GM19372 (cell line): ENCODE results near the gene FAM229B.

Experiments used
- ATAC-seq: cut with Tn5 transposase; IDR thresholded peaks from one replicate; pipeline ENCODE4 v1.9.1; 2021; ENCODE audit warnings: mild to moderate bottlenecking, low read depth, moderate library complexity; ENCODE audit not compliant: unreplicated experiment

Gene FAM229B

GRCh38 chr6:112130878-112131277, 43.5 kb downstream of the FAM229B start:
- no peak for ATAC-seq

DNA sequence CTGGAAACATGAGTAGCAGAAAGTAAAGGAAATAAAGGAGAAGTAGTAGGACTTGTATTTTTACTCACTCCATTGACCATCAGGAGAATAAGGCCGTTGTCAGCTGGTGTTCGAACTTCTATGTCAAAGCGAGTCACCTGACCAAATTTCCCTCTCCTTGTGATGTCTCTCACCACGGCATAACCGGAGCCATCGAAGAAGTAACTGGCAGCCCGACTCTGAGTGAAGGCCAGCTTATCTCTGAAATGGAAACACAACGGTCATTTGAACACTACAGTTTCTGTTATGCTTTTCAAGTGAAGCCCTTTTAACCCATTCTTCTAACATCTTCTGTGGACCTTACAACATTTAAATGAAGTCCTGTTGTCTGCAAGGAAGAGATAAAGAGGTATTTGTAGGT, 51.7 kb downstream of the FAM229B start:
- ATAC-seq = no peak

- ATAC-seq = no peak
Observed at GRCh38 chr6:112141707-112142106, 54.3 kb downstream of the FAM229B start.

GRCh38 chr6:112144145-112144926, 56.9 kb downstream of the FAM229B start:
- ATAC-seq = no peak

DNA sequence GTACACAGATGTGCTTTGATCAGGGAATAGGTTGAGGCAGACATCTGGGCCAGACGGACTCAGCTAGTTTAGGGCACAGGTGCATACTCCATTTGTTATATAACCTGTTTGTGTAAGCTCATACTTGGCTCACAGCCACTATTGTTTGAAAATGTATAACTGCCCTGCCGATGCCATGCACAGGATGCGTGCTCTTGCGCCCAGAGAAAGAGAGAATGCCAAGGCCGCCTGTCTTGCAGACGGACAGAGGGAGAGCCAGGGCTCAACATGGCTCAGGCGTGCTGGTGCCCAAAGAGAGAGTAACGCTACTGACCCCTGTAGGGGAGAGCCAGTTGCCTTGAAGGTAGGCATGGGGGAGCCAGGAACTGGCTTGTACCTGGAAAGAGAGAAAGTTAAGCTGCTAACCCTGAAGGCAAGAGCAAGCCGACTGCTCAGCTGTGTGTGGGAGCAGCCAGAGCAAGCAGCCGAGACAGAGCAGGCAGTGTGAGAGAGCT, 57.7 kb downstream of the FAM229B start:
- no peak for ATAC-seq

- ATAC-seq = no peak
Observed at GRCh38 chr6:112148103-112148502, 60.7 kb downstream of the FAM229B start.

DNA sequence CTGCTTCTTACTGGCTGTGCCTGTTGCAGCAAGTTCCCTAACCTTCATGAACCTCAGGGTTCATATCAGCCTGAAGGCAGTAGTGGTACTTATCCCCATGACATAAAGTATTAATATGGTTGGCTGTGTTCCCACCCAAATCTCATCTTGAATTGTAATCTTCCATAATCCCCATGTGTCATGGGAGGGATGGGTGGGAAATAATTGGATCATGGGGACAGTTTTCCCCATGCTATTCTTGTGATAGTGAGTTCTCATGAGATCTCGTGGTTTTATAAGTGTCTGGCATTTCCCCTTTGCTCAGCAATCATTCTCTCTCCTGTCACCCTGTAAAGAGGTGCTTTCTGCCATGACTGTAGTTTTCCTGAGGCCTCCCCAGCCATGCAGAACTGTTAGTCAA, 61.8 kb downstream of the FAM229B start:
- no peak for ATAC-seq

GRCh38 chr6:112149719-112150263, 62.4 kb downstream of the FAM229B start:
- no peak for ATAC-seq

- no peak for ATAC-seq
Observed at GRCh38 chr6:112150363-112150762, 63.0 kb downstream of the FAM229B start.
